Endothelial cell of umbilical vein (primary cell): ENCODE measurements around the gene ERAL1. TPM values are rescaled to one million over a fixed set of nuclear protein-coding genes. Genes with fewer than 3 reads are reported as not detected.

ENCODE experiments used
- BruUV-seq: library from RNA; stranded (reverse); fragments of 400-500 nt; replicated peaks from 2 replicates; lab custom pipeline; 2021; lab: Mats Ljungman, UMichigan
- CTCF ChIA-PET: fragments of 300-600, 350-600 bp; sonication (Branson Sonifier 250); formaldehyde crosslinking; loops from one replicate; lab custom pipeline; 2021; ENCODE audit warnings: antibody characterized with exemption, inconsistent platforms; lab: Charles Lee
- POLR2A ChIA-PET: fragments of 300-600, 350-600 bp; sonication (Branson Sonifier 250); formaldehyde crosslinking; loops from one replicate; lab custom pipeline; 2021; ENCODE audit warnings: antibody characterized with exemption, inconsistent platforms; lab: Charles Lee
- DNase-seq: peaks from one replicate; pipeline ENCODE4 v3.0.0-alpha.2; 2011; ENCODE audit warnings: low read depth, low spot score
- FAIRE-seq: peaks from 2 replicates; lab custom pipeline; 2011; peaks lifted over from hg19 to GRCh38; lab: Jason Lieb, UNC
- H2AFZ ChIP-seq: 2 replicates; pipeline ENCODE4 v1.6.0; 2012; ENCODE audit warnings: low read depth, low read length, control low read depth, inconsistent platforms
- H3K27ac ChIP-seq: 2 replicates; pipeline ENCODE4 v1.5.1; 2011; ENCODE audit warnings: low read depth, mild to moderate bottlenecking, control low read depth, low read length, moderate library complexity; ENCODE audit not compliant: insufficient read depth
- H3K27me3 ChIP-seq, 2 experiments: 2 replicates each; pipeline versions ENCODE4 v1.6.0 to v1.6.1; 2011; ENCODE audit warnings: low read length in 2 of 2, mixed read lengths in 1 of 2; ENCODE audit not compliant: control insufficient read depth in 2 of 2, insufficient read depth in 2 of 2
- H3K36me3 ChIP-seq, 2 experiments: 2 replicates in 1 of 2; 3 replicates in 1 of 2; pipeline ENCODE4 v1.5.1; 2011; ENCODE audit warnings: low read length in 2 of 2, mild to moderate bottlenecking in 1 of 2, moderate library complexity in 1 of 2; ENCODE audit not compliant: control insufficient read depth in 2 of 2, insufficient read depth in 2 of 2; ENCODE audit errors: extremely low read depth in 1 of 2
- H3K4me1 ChIP-seq: 3 replicates; pipeline ENCODE4 v1.5.1; 2011; ENCODE audit warnings: mild to moderate bottlenecking, low read length; ENCODE audit not compliant: control insufficient read depth, insufficient read depth; ENCODE audit errors: extremely low read depth
- H3K4me2 ChIP-seq: 2 replicates; pipeline ENCODE4 v1.6.1; 2011; ENCODE audit warnings: low read length, control low read depth, mixed read lengths; ENCODE audit not compliant: insufficient read depth
- H3K4me3 ChIP-seq, 3 experiments: fragments of 200-600 bp in 1 of 3; sonication (generic), shearing (Covaris generic) in 1 of 3; replicated peaks in 1 of 3; 2 replicates each; pipeline ENCODE4 v1.5.1; 2011 to 2016; ENCODE audit warnings: control low read depth in 3 of 3, low read length in 3 of 3, mild to moderate bottlenecking in 2 of 3, inconsistent platforms in 1 of 3, low read depth in 1 of 3, moderate library complexity in 1 of 3; ENCODE audit not compliant: insufficient read depth in 1 of 3
- H3K79me2 ChIP-seq: 2 replicates; pipeline ENCODE4 v1.6.0; 2012; ENCODE audit warnings: low read length, inconsistent platforms; ENCODE audit not compliant: control insufficient read depth, insufficient read depth
- H3K9ac ChIP-seq: replicated peaks from 2 replicates; pipeline ENCODE3; 2011; ENCODE audit warnings: low read length, control low read depth; ENCODE audit not compliant: insufficient read depth; ENCODE audit errors: extremely low read depth
- H3K9me1 ChIP-seq: replicated peaks from 3 replicates; pipeline ENCODE4 v1.6.0; 2011; ENCODE audit warnings: mild to moderate bottlenecking, low read length; ENCODE audit not compliant: control insufficient read depth, insufficient read depth; ENCODE audit errors: extremely low read depth
- H3K9me3 ChIP-seq: replicated peaks from 2 replicates; pipeline ENCODE4 v1.5.1; 2012; ENCODE audit warnings: low read length, inconsistent platforms; ENCODE audit not compliant: control insufficient read depth, insufficient read depth
- H4K20me1 ChIP-seq: replicated peaks from 2 replicates; pipeline ENCODE3; 2011; ENCODE audit warnings: mild to moderate bottlenecking, low read length; ENCODE audit not compliant: control insufficient read depth, insufficient read depth; ENCODE audit errors: extremely low read depth
- CTCF ChIP-seq, 2 donors: IDR thresholded peaks; 1 replicate in 1 of 2; 2 replicates in 1 of 2; pipeline ENCODE4 v1.5.1; 2011; ENCODE audit warnings: low read length in 2 of 2, mild to moderate bottlenecking in 2 of 2, moderate library complexity in 2 of 2, control low read depth in 1 of 2, inconsistent platforms in 1 of 2, low read depth in 1 of 2; ENCODE audit not compliant: insufficient read depth in 1 of 2; ENCODE audit errors: extremely low read depth in 1 of 2
- EZH2 ChIP-seq: IDR thresholded peaks from 2 replicates; pipeline ENCODE4 v1.6.1; 2012; ENCODE audit warnings: borderline replicate concordance, low read depth, mild to moderate bottlenecking, moderate library complexity, low read length, inconsistent platforms; ENCODE audit not compliant: severe bottlenecking
- FOS ChIP-seq: IDR thresholded peaks from 2 replicates; pipeline ENCODE4 v1.6.1; 2011; ENCODE audit warnings: mild to moderate bottlenecking, low read length, moderate library complexity, borderline replicate concordance; ENCODE audit not compliant: insufficient read depth
- GATA2 ChIP-seq: IDR thresholded peaks from 2 replicates; pipeline ENCODE4 v1.7.0; 2011; ENCODE audit warnings: low read depth, mild to moderate bottlenecking, moderate library complexity, mixed read lengths, low read length; ENCODE audit not compliant: insufficient read length, insufficient read depth
- JUN ChIP-seq: IDR thresholded peaks from 2 replicates; pipeline ENCODE4 v1.6.1; 2011; ENCODE audit warnings: borderline replicate concordance, low read depth; ENCODE audit not compliant: insufficient read length, insufficient read depth
- MAX ChIP-seq: IDR thresholded peaks from 2 replicates; pipeline ENCODE4 v1.6.1; 2011; ENCODE audit not compliant: insufficient read depth, insufficient read length
- MYC ChIP-seq: IDR thresholded peaks from one replicate; pipeline ENCODE4 v1.6.1; 2011; ENCODE audit warnings: mild to moderate bottlenecking, low read depth, low read length
- POLR2A ChIP-seq: IDR thresholded peaks from 2 replicates; pipeline ENCODE4 v1.6.1; 2012; ENCODE audit warnings: low read depth, mild to moderate bottlenecking, control low read depth, low read length
- POLR2AphosphoS5 ChIP-seq: IDR thresholded peaks from 2 replicates; pipeline ENCODE4 v1.6.1; 2012; ENCODE audit warnings: low read depth, mild to moderate bottlenecking, control low read depth, low read length, moderate library complexity; ENCODE audit not compliant: insufficient read depth
- dilution Hi-C: fragments of 300-500 bp; cut with MboI; formaldehyde crosslinking; loops from one replicate; pipeline ENCODE4 v1.15.0; 2019; ENCODE audit warnings: low sequenced_read_pairs; ENCODE audit not compliant: extremely low pct_ligation_motif_present
- intact Hi-C: fragments of 100-400 bp; cut with micrococcal nuclease; formaldehyde crosslinking; loops from one replicate; pipeline ENCODE4 v1.10.0; 2022
- polyA plus RNA-seq, 4 experiments: library from polyadenylated mRNA; depleted of rRNA in 3 of 4; stranded (reverse) in 3 of 4; unstranded in 1 of 4; fragments of >200 nt; gene quantifications; 2 replicates each; pipeline versions ENCODE4 v1.2.1 to v1.2.3, GENCODE V29; 2011 to 2012; ENCODE audit warnings: missing spikeins in 1 of 4
- total RNA-seq: library from RNA; stranded (reverse); gene quantifications from 2 replicates; pipeline ENCODE4 v1.2.3, GENCODE V29; 2021

ERAL1 gene
- total and polyA plus RNA-seq, 2 donors (not counting 3 experiments of a cell fraction or from before 2014, with no cell fraction given): 58.0 to 86.6 TPM

- DNase-seq: peak; percentile 71
- peak overlapping the region; percentile 44 for H3K9ac ChIP-seq
- peaks cover 0 to 2% of the 10 kb centered on the region in 2 experiments for H3K36me3 ChIP-seq
- no peak overlapping the region for H3K4me3 ChIP-seq
- POLR2A ChIA-PET: no interaction called here
- no peaks in the 10 kb centered on the region for H3K27me3 ChIP-seq
- dilution Hi-C loops (no loop called here), intact Hi-C loops (no loop called here)
- H3K4me2 ChIP-seq: peak overlapping the region; percentile 25
- BruUV-seq: no TSS peak
- CTCF ChIA-PET: interaction anchor here (0.6 to 1.8 kb wide), 12 partner anchors 8 to 139 kb away, joined by 3 to 11 read pairs (median 4); partner anchors contain the start of gene FLOT2
- FAIRE-seq: peak; percentile 91
- H2AFZ ChIP-seq: peak overlapping the region; percentile 61
- H3K79me2 ChIP-seq: no peaks in the 10 kb centered on the region
- TF ChIP-seq FOS: peak; percentile 86
- peak; percentile 39 for TF ChIP-seq POLR2AphosphoS5
- TF ChIP-seq JUN: peak; percentile 60
- TF ChIP-seq POLR2A: no peak
- H3K27ac ChIP-seq: peak overlapping the region; percentile 85
- no peaks in the 10 kb centered on the region for H4K20me1 ChIP-seq
- no peaks in the 10 kb centered on the region for H3K9me3 ChIP-seq
- peaks cover 13% of the 10 kb centered on the region for H3K4me1 ChIP-seq
- H3K9me1 ChIP-seq: no peaks in the 10 kb centered on the region
Observed at GRCh38 chr17:28865946-28866752, 11.3 kb downstream of the ERAL1 start.

GRCh38 chr17:28867276-28867675, 12.5 kb downstream of the ERAL1 start:
- no peaks in the 10 kb centered on the region for H3K79me2 ChIP-seq
- dilution Hi-C loops: no loop called here
- no peak overlapping the region for H3K27ac ChIP-seq
- H3K36me3 ChIP-seq: no peaks in the 10 kb centered on the region
- H3K4me3 ChIP-seq: no peak overlapping the region
- H3K9ac ChIP-seq: no peak overlapping the region
- no peak overlapping the region for H2AFZ ChIP-seq
- DNase-seq (no peak), FAIRE-seq (no peak)
- no peaks in the 10 kb centered on the region for H3K9me3 ChIP-seq
- peaks cover 13% of the 10 kb centered on the region for H3K4me1 ChIP-seq
- BruUV-seq: no TSS peak
- H4K20me1 ChIP-seq: no peaks in the 10 kb centered on the region
- H3K9me1 ChIP-seq: no peaks in the 10 kb centered on the region
- no peaks in the 10 kb centered on the region for H3K27me3 ChIP-seq
- ChIA-PET POLR2A (no interaction called here), CTCF (no interaction called here)
- intact Hi-C loops: no loop called here
- no peak overlapping the region for H3K4me2 ChIP-seq
- no peak for TF ChIP-seq EZH2
- TF ChIP-seq MAX: no peak
- TF ChIP-seq GATA2: no peak
- TF ChIP-seq MYC: no peak
- TF ChIP-seq JUN: no peak
- TF ChIP-seq POLR2AphosphoS5: no peak
- no peak for TF ChIP-seq POLR2A
- TF ChIP-seq CTCF (IDR thresholded peaks at IDR 0.05; ENCODE audit: extremely low read depth in 1 of 2, insufficient read depth in 1 of 2, low read depth in 1 of 2, low read length in 2 of 2): no peak
- TF ChIP-seq FOS: no peak
